Panc1 (cell line): ENCODE measurements around the gene PRKG1. TPM values are rescaled to one million over a fixed set of nuclear protein-coding genes. Genes with fewer than 3 reads are reported as not detected.

Experiments
- ATAC-seq: fragments of 200-7000 bp; cut with Tn5 transposase; 2 replicates; pipeline ENCODE4 v1.9.1; 2020; ENCODE audit warnings: mild to moderate bottlenecking, moderate library complexity
- BruUV-seq: library from RNA; stranded (reverse); fragments of 400-500 nt; replicated peaks from 2 replicates; lab custom pipeline; 2021; lab: Mats Ljungman, UMichigan
- CTCF ChIA-PET: fragments of 300-600 bp; sonication (Branson Sonifier 250); formaldehyde crosslinking; loops from one replicate; lab custom pipeline; 2022; ENCODE audit warnings: antibody characterized with exemption; lab: Charles Lee
- POLR2A ChIA-PET: fragments of 300-600 bp; sonication (Branson Sonifier 250); formaldehyde crosslinking; loops from one replicate; lab custom pipeline; 2022; ENCODE audit warnings: antibody characterized with exemption; lab: Charles Lee
- DNase-seq: peaks from one replicate; pipeline ENCODE4 v3.0.0-alpha.2; 2010; ENCODE audit warnings: low read depth, low spot score
- H3K27ac ChIP-seq: 2 replicates; pipeline ENCODE4 v1.5.1; 2011; ENCODE audit warnings: mild to moderate bottlenecking, low read length, inconsistent platforms
- H3K27me3 ChIP-seq: fragments of 200-500 bp; sonication (Bioruptor generic); 2 replicates; pipeline ENCODE4 v1.6.0; 2014; ENCODE audit warnings: low read length, inconsistent platforms; ENCODE audit not compliant: control insufficient read depth, insufficient read depth
- H3K36me3 ChIP-seq: fragments of 200-500 bp; sonication (Bioruptor generic); 2 replicates; pipeline ENCODE4 v1.5.1; 2014; ENCODE audit warnings: inconsistent platforms, mild to moderate bottlenecking, low read length, moderate library complexity; ENCODE audit not compliant: control insufficient read depth, insufficient read depth
- H3K4me1 ChIP-seq: 2 replicates; pipeline ENCODE4 v1.5.1; 2011; ENCODE audit warnings: inconsistent platforms, mild to moderate bottlenecking, low read length, moderate library complexity; ENCODE audit not compliant: control insufficient read depth, insufficient read depth
- H3K4me3 ChIP-seq, 2 experiments: 2 replicates each; pipeline ENCODE4 v1.5.1; 2011 to 2012; ENCODE audit warnings: low read depth in 2 of 2, low read length in 2 of 2, mild to moderate bottlenecking in 2 of 2, inconsistent platforms in 1 of 2, moderate library complexity in 1 of 2
- H3K9me3 ChIP-seq: fragments of 200-500 bp; sonication (Bioruptor generic); 2 replicates; pipeline ENCODE4 v1.5.1; 2014; ENCODE audit warnings: low read depth, mild to moderate bottlenecking, inconsistent platforms, low read length, moderate library complexity; ENCODE audit not compliant: control insufficient read depth, insufficient read depth
- POLR2AphosphoS5 ChIP-seq: IDR thresholded peaks from 2 replicates; pipeline ENCODE4 v1.6.1; 2012; ENCODE audit warnings: mild to moderate bottlenecking, low read depth, low read length, moderate library complexity
- SIN3A ChIP-seq: IDR thresholded peaks from 2 replicates; pipeline ENCODE4 v1.6.1; 2012; ENCODE audit warnings: low read depth, mild to moderate bottlenecking, low read length, moderate library complexity, borderline replicate concordance; ENCODE audit not compliant: insufficient read depth
- TCF7L2 ChIP-seq: IDR thresholded peaks from 2 replicates; pipeline ENCODE4 v1.6.1; 2011; ENCODE audit warnings: mild to moderate bottlenecking, low read depth, low read length, inconsistent platforms
- in situ Hi-C: cut with HindIII; loops from 2 replicates; pipeline ENCODE4 v1.10.0; 2016; ENCODE audit warnings: low sequenced_read_pairs, low pct_unique_long_range_greater_than_20kb
- intact Hi-C: fragments of 100-400 bp; cut with micrococcal nuclease; formaldehyde crosslinking; loops from one replicate; pipeline ENCODE4 v1.10.0; 2022; ENCODE audit not compliant: unreplicated experiment
- total RNA-seq: library from RNA; stranded (reverse); gene quantifications from one replicate; pipeline ENCODE4 v1.2.1, GENCODE V29; 2021; ENCODE audit not compliant: unreplicated experiment
- TF ChIP-seq, protein P1 (sequence below): fragments of 450-650 bp; IDR thresholded peaks from 2 replicates; pipeline ENCODE4 v1.5.1; 2017; ENCODE audit warnings: mild to moderate bottlenecking
- TF ChIP-seq, protein P2 (sequence below), 2 experiments: IDR thresholded peaks; 2 replicates each; pipeline ENCODE4 v1.6.1; 2011 to 2012; ENCODE audit warnings: low read depth in 2 of 2, control low read depth in 1 of 2, low read length in 1 of 2, mild to moderate bottlenecking in 1 of 2, moderate library complexity in 1 of 2; ENCODE audit not compliant: insufficient read depth in 1 of 2

Gene PRKG1
- total RNA-seq, 1 experiment from 2014 or later: 0.92 TPM

GRCh38 chr10:52143338-52143737 lies 1069.1 kb downstream of the PRKG1 start:
- Histone ChIP-seq H3K9me3 (no peaks in the 10 kb centered on the region), H3K36me3 (no peaks in the 10 kb centered on the region), H3K27ac (no peak overlapping the region), H3K27me3 (peaks cover 7% of the 10 kb centered on the region; the same call in 1 of the 2 replicates), H3K4me1 (no peaks in the 10 kb centered on the region), H3K4me3 (no peak overlapping the region)
- intact Hi-C loops: no loop called here
- in situ Hi-C loops: no loop called here
- DNase-seq (no peak), ATAC-seq (no peak)
- no peak for TF ChIP-seq SIN3A
- TF ChIP-seq, protein P1, sequence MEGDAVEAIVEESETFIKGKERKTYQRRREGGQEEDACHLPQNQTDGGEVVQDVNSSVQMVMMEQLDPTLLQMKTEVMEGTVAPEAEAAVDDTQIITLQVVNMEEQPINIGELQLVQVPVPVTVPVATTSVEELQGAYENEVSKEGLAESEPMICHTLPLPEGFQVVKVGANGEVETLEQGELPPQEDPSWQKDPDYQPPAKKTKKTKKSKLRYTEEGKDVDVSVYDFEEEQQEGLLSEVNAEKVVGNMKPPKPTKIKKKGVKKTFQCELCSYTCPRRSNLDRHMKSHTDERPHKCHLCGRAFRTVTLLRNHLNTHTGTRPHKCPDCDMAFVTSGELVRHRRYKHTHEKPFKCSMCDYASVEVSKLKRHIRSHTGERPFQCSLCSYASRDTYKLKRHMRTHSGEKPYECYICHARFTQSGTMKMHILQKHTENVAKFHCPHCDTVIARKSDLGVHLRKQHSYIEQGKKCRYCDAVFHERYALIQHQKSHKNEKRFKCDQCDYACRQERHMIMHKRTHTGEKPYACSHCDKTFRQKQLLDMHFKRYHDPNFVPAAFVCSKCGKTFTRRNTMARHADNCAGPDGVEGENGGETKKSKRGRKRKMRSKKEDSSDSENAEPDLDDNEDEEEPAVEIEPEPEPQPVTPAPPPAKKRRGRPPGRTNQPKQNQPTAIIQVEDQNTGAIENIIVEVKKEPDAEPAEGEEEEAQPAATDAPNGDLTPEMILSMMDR: no peak
- TF ChIP-seq, protein P2, sequence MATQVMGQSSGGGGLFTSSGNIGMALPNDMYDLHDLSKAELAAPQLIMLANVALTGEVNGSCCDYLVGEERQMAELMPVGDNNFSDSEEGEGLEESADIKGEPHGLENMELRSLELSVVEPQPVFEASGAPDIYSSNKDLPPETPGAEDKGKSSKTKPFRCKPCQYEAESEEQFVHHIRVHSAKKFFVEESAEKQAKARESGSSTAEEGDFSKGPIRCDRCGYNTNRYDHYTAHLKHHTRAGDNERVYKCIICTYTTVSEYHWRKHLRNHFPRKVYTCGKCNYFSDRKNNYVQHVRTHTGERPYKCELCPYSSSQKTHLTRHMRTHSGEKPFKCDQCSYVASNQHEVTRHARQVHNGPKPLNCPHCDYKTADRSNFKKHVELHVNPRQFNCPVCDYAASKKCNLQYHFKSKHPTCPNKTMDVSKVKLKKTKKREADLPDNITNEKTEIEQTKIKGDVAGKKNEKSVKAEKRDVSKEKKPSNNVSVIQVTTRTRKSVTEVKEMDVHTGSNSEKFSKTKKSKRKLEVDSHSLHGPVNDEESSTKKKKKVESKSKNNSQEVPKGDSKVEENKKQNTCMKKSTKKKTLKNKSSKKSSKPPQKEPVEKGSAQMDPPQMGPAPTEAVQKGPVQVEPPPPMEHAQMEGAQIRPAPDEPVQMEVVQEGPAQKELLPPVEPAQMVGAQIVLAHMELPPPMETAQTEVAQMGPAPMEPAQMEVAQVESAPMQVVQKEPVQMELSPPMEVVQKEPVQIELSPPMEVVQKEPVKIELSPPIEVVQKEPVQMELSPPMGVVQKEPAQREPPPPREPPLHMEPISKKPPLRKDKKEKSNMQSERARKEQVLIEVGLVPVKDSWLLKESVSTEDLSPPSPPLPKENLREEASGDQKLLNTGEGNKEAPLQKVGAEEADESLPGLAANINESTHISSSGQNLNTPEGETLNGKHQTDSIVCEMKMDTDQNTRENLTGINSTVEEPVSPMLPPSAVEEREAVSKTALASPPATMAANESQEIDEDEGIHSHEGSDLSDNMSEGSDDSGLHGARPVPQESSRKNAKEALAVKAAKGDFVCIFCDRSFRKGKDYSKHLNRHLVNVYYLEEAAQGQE (IDR thresholded peaks at IDR 0.05; ENCODE audit: insufficient read depth in 1 of 2, low read depth in 2 of 2, low read length in 1 of 2): no peak
- no peak for TF ChIP-seq TCF7L2
- TF ChIP-seq POLR2AphosphoS5: no peak
- ChIA-PET CTCF (no interaction called here), POLR2A (no interaction called here)
- no TSS peak for BruUV-seq

GRCh38 chr10:52145636-52146035 lies 1071.3 kb downstream of the PRKG1 start:
- ATAC-seq: no peak
- no peaks in the 10 kb centered on the region for H3K4me1 ChIP-seq
- in situ Hi-C loops: no loop called here
- H3K9me3 ChIP-seq: no peaks in the 10 kb centered on the region
- ChIA-PET POLR2A (no interaction called here), CTCF (no interaction called here)
- no peak overlapping the region for H3K27ac ChIP-seq
- no TSS peak for BruUV-seq
- no peak for DNase-seq
- intact Hi-C loops: no loop called here
- peaks cover under 1% of the 10 kb centered on the region; the same call in 1 of the 2 replicates for H3K27me3 ChIP-seq
- H3K36me3 ChIP-seq: no peaks in the 10 kb centered on the region
- TF ChIP-seq, protein P1: no peak
- no peak for TF ChIP-seq SIN3A
- TF ChIP-seq, protein P2 (IDR thresholded peaks at IDR 0.05; ENCODE audit: insufficient read depth in 1 of 2, low read depth in 2 of 2, low read length in 1 of 2): no peak
- no peak overlapping the region for H3K4me3 ChIP-seq
